ENCODE measurements around the gene UBP1.
"Not testable (repeated sequence)": the region's sequence is repeated elsewhere in the genome, so short reads cannot be mapped to it uniquely, and the experiment has no call there.

Gene UBP1

GRCh38 chr3:33440328-33441224, at the start of gene UBP1:
UBP1 (minus strand) TSS chr3:33440405; CDS start chr3:33439848, 557 bp downstream.
- peak; percentile 98 for DNase-seq

- no peak for DNase-seq
Observed at GRCh38 chr3:33488683-33489082, 48.5 kb upstream of the UBP1 start.

GRCh38 chr3:33488246-33488645, 48.0 kb upstream of the UBP1 start:
- no peak for DNase-seq

- no peak for DNase-seq
Observed at GRCh38 chr3:33482111-33482521, 41.9 kb upstream of the UBP1 start.

- no peak for DNase-seq
Observed at GRCh38 chr3:33474896-33475295, 34.7 kb upstream of the UBP1 start.

GRCh38 chr3:33473813-33474212, 33.6 kb upstream of the UBP1 start:
- DNase-seq, result no peak

GRCh38 chr3:33467786-33468185, 27.6 kb upstream of the UBP1 start:
- DNase-seq, result no peak

GRCh38 chr3:33461097-33461496, 20.9 kb upstream of the UBP1 start:
- DNase-seq, result no peak

- not testable (repeated sequence) for DNase-seq
Observed at GRCh38 chr3:33459577-33459976, 19.4 kb upstream of the UBP1 start.

GRCh38 chr3:33458446-33458845, 18.2 kb upstream of the UBP1 start:
- DNase-seq, result no peak

GRCh38 chr3:33456756-33457155, 16.6 kb upstream of the UBP1 start:
- no peak for DNase-seq

- no peak for DNase-seq
Observed at GRCh38 chr3:33453331-33453761, 13.1 kb upstream of the UBP1 start.

- DNase-seq, result not testable (repeated sequence)
Observed at GRCh38 chr3:33451994-33452393, 11.8 kb upstream of the UBP1 start.

GRCh38 chr3:33447958-33448357, 7.8 kb upstream of the UBP1 start:
- DNase-seq, result no peak

- not testable (repeated sequence) for DNase-seq
Observed at GRCh38 chr3:33447256-33447625, 7.0 kb upstream of the UBP1 start.

GRCh38 chr3:33442190-33442589, 2.0 kb upstream of the UBP1 start:
- DNase-seq, result no peak

- peak in 1 of 2 experiments; percentile 43 for DNase-seq
Observed at GRCh38 chr3:33441225-33441976, 1.2 kb upstream of the UBP1 start.

- DNase-seq, result peak in 1 of 2 experiments; percentile 19
Observed at GRCh38 chr3:33439546-33440327, 468 bp downstream of the UBP1 start.

- DNase-seq, result no peak
Observed at GRCh38 chr3:33438881-33439545, 1.2 kb downstream of the UBP1 start.

GRCh38 chr3:33438284-33438668, 1.9 kb downstream of the UBP1 start:
- peak in 1 of 2 experiments; percentile 11 for DNase-seq

- no peak for DNase-seq
Observed at GRCh38 chr3:33437556-33438283, 2.5 kb downstream of the UBP1 start.

- DNase-seq, result no peak
Observed at GRCh38 chr3:33433843-33434242, 6.4 kb downstream of the UBP1 start.
